GM23338 (cell line): ENCODE measurements around the gene OPRM1.

Experiments used
- CREB1 ChIP-seq: fragments of 250-450 bp; sonication (Bioruptor Pico); IDR thresholded peaks from 2 replicates; pipeline ENCODE4 v1.5.0; 2020; ENCODE audit warnings: low read depth, mild to moderate bottlenecking, moderate library complexity
- EZH2 ChIP-seq: fragments of 200-600 bp; sonication (generic); IDR thresholded peaks from one replicate; pipeline ENCODE4 v1.8.0; 2017; ENCODE audit warnings: antibody characterized with exemption, mild to moderate bottlenecking, low read depth; ENCODE audit not compliant: unreplicated experiment
- EZH2phosphoT487 ChIP-seq: fragments of 200-600 bp; sonication (generic); IDR thresholded peaks from one replicate; pipeline ENCODE4 v1.8.1; 2018; ENCODE audit warnings: antibody characterized with exemption; ENCODE audit not compliant: unreplicated experiment
- POLR2AphosphoS5 ChIP-seq: IDR thresholded peaks from 2 replicates; pipeline ENCODE4 v1.6.1; 2016; ENCODE audit warnings: antibody characterized with exemption, low read depth
- ZNF114 ChIP-seq: fragments of 250-450 bp; sonication (Bioruptor Pico); IDR thresholded peaks from 2 replicates; pipeline ENCODE4 v1.5.0; 2020; ENCODE audit warnings: mild to moderate bottlenecking, moderate library complexity
- ZNF331 ChIP-seq: fragments of 250-450 bp; sonication (Bioruptor Pico); IDR thresholded peaks from 2 replicates; pipeline ENCODE4 v1.5.0; 2020; ENCODE audit warnings: low read depth, mild to moderate bottlenecking, moderate library complexity
- TF ChIP-seq, protein P1 (sequence below), 2 experiments: fragments of 200-600 bp in 1 of 2; sonication (generic) in 1 of 2; conservative IDR thresholded peaks; 2 replicates each; pipeline versions ENCODE4 v1.5.1 to v1.6.1; 2016 to 2017; ENCODE audit warnings: antibody characterized with exemption in 2 of 2, low read depth in 2 of 2, mild to moderate bottlenecking in 2 of 2, moderate library complexity in 1 of 2
- TF ChIP-seq, protein P2 (sequence below): IDR thresholded peaks from one replicate; pipeline ENCODE4 v1.6.1; 2018; ENCODE audit warnings: antibody characterized with exemption; ENCODE audit not compliant: unreplicated experiment
- TF ChIP-seq, protein P3 (sequence below): IDR thresholded peaks from 2 replicates; pipeline ENCODE4 v1.6.1; 2016; ENCODE audit warnings: antibody characterized with exemption

- TF ChIP-seq, protein P1, sequence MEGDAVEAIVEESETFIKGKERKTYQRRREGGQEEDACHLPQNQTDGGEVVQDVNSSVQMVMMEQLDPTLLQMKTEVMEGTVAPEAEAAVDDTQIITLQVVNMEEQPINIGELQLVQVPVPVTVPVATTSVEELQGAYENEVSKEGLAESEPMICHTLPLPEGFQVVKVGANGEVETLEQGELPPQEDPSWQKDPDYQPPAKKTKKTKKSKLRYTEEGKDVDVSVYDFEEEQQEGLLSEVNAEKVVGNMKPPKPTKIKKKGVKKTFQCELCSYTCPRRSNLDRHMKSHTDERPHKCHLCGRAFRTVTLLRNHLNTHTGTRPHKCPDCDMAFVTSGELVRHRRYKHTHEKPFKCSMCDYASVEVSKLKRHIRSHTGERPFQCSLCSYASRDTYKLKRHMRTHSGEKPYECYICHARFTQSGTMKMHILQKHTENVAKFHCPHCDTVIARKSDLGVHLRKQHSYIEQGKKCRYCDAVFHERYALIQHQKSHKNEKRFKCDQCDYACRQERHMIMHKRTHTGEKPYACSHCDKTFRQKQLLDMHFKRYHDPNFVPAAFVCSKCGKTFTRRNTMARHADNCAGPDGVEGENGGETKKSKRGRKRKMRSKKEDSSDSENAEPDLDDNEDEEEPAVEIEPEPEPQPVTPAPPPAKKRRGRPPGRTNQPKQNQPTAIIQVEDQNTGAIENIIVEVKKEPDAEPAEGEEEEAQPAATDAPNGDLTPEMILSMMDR (conservative IDR thresholded peaks at IDR 0.05; ENCODE audit: low read depth in 2 of 2): no peak
- TF ChIP-seq CREB1 (CRISPR knock-in tag): no peak
- no peak for TF ChIP-seq POLR2AphosphoS5
- no peak for TF ChIP-seq EZH2
- no peak for TF ChIP-seq EZH2phosphoT487
- TF ChIP-seq, protein P2, sequence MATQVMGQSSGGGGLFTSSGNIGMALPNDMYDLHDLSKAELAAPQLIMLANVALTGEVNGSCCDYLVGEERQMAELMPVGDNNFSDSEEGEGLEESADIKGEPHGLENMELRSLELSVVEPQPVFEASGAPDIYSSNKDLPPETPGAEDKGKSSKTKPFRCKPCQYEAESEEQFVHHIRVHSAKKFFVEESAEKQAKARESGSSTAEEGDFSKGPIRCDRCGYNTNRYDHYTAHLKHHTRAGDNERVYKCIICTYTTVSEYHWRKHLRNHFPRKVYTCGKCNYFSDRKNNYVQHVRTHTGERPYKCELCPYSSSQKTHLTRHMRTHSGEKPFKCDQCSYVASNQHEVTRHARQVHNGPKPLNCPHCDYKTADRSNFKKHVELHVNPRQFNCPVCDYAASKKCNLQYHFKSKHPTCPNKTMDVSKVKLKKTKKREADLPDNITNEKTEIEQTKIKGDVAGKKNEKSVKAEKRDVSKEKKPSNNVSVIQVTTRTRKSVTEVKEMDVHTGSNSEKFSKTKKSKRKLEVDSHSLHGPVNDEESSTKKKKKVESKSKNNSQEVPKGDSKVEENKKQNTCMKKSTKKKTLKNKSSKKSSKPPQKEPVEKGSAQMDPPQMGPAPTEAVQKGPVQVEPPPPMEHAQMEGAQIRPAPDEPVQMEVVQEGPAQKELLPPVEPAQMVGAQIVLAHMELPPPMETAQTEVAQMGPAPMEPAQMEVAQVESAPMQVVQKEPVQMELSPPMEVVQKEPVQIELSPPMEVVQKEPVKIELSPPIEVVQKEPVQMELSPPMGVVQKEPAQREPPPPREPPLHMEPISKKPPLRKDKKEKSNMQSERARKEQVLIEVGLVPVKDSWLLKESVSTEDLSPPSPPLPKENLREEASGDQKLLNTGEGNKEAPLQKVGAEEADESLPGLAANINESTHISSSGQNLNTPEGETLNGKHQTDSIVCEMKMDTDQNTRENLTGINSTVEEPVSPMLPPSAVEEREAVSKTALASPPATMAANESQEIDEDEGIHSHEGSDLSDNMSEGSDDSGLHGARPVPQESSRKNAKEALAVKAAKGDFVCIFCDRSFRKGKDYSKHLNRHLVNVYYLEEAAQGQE: no peak
- TF ChIP-seq ZNF114 (CRISPR knock-in tag): no peak
- TF ChIP-seq ZNF331 (CRISPR knock-in tag): no peak
- TF ChIP-seq, protein P3, sequence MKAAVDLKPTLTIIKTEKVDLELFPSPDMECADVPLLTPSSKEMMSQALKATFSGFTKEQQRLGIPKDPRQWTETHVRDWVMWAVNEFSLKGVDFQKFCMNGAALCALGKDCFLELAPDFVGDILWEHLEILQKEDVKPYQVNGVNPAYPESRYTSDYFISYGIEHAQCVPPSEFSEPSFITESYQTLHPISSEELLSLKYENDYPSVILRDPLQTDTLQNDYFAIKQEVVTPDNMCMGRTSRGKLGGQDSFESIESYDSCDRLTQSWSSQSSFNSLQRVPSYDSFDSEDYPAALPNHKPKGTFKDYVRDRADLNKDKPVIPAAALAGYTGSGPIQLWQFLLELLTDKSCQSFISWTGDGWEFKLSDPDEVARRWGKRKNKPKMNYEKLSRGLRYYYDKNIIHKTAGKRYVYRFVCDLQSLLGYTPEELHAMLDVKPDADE: no peak
Measured at GRCh38 chr6:154106251-154106650, 67.2 kb downstream of the OPRM1 start.
